ENCODE data around the gene FMO1. TPM values are rescaled to one million over a fixed set of nuclear protein-coding genes. Genes with fewer than 3 reads are reported as not detected.

The FMO1 gene
- total RNA-seq, 4 donors from 2014 or later = 0.77 to 14.1 (median 2.7) TPM

DNA sequence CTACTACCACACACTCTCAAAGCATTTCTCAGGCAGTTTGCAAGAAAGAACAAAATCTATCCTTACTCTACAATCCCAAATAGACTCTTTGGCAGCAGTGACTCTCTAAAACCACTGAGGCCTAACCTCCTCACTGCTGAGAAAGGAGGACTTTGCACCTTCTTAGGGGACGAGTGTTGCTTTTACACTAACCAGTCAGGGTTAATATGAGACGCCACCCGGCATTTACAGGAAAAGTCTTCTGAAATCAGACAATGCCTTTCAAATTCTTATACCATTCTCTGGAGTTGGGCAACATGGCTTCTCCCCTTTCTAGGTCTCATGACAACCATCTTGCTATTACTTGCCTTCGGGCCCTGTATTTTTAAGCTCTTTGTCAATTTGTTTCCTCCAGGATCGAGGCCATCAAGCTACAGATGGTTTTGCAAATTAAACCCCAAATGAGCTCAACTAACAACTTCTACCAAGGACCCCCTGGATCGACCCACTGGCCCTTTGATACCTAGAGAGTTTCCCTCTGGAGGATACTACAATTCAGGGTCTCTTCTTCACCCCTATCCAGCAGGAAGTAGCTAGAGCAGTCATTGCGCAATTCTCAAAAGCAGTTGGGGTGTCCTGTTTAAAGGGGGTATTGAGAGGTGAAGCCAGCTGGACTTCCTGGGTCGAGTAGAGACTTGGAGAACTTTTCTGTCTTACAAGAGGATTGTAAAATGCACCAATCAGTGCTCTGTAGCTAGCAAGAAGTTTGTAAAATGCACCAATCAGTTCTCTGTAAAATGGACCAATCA, 63.7 kb downstream of the FMO1 start:
- Histone ChIP-seq H3K4me1 (no peaks in the 10 kb centered on the region), H3K27ac (no peak overlapping the region), H3K4me3 (no peak overlapping the region), H3K9me3 (no peaks in the 10 kb centered on the region), H3K27me3 (no peaks in the 10 kb centered on the region), H3K36me3 (no peaks in the 10 kb centered on the region)
- no peak for DNase-seq
- TF ChIP-seq POLR2A (IDR thresholded peaks at IDR 0.05) (no peak), CTCF (IDR thresholded peaks at IDR 0.05) (no peak)
- intact Hi-C loops (cut with DNase I; ENCODE audit: low total_unique reads) = no loop called here

- H3K27ac ChIP-seq = peak overlapping the region; percentile 70 to 73
- no peaks in the 10 kb centered on the region for H3K4me1 ChIP-seq
- H3K36me3 ChIP-seq = no peaks in the 10 kb centered on the region
- intact Hi-C loops (cut with DNase I; ENCODE audit: low total_unique reads) = no loop called here
- TF ChIP-seq POLR2A (IDR thresholded peaks at IDR 0.05) = no peak
- no peaks in the 10 kb centered on the region for H3K9me3 ChIP-seq
- H3K4me3 ChIP-seq = no peak overlapping the region
- H3K27me3 ChIP-seq = no peaks in the 10 kb centered on the region
- DNase-seq = no peak
These were observed 65.1 kb downstream of the FMO1 start for GRCh38 chr1:171313319-171313834.

DNA sequence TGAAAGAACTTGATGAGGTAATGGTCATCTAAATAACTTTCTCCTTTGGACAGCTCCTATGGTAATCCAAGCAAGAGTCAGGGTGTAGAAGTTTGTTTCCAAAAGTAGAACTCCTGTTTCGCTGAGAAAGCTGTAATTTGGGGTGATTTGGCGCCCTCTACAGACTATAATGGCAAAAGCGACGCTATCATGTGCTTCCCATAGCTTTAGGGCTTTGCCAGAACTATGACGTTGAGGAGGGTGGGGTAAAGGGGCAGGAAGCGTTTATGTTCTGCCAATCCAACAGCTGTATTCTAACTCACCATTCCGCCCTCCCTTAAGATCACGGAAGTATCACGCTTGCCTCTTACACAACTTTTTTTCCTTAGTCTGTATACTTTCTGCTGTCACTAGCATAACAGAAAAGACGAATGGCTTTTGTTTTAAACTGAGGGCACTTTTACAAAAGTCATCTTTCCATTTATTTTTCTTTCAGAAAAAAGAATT, 65.6 kb downstream of the FMO1 start, which contains the start of gene FMO4:
Gene FMO4, plus strand, starts transcription at position 349 of the 486 bp plus-strand sequence. CDS start 5,643 bp downstream, outside the sequence.
- intact Hi-C loops (cut with DNase I; ENCODE audit: low total_unique reads) = no loop called here
- H3K27ac ChIP-seq = peak within 1 kb of the TSS; percentile 70 to 75
- no peaks in the 10 kb centered on the region for H3K9me3 ChIP-seq
- peak; percentile 90 to 96 for DNase-seq
- H3K4me1 ChIP-seq = no peaks in the 10 kb centered on the region
- peak; percentile 70 to 89 (median 86) for TF ChIP-seq CTCF (IDR thresholded peaks at IDR 0.05)
- TF ChIP-seq POLR2A (IDR thresholded peaks at IDR 0.05) = peak; percentile 27 to 47
- no peaks in the 10 kb centered on the region for H3K36me3 ChIP-seq
- no peaks in the 10 kb centered on the region for H3K27me3 ChIP-seq
- peak within 1 kb of the TSS; percentile 4 to 28 for H3K4me3 ChIP-seq

GRCh38 chr1:171329251-171329650, 81.0 kb downstream of the FMO1 start:
- no peak overlapping the region for H3K4me3 ChIP-seq
- no peaks in the 10 kb centered on the region for H3K36me3 ChIP-seq
- TF ChIP-seq CTCF (IDR thresholded peaks at IDR 0.05) = no peak
- TF ChIP-seq POLR2A (IDR thresholded peaks at IDR 0.05) = no peak
- H3K9me3 ChIP-seq = no peaks in the 10 kb centered on the region
- no peaks in the 10 kb centered on the region for H3K4me1 ChIP-seq
- no peak overlapping the region for H3K27ac ChIP-seq
- no peak for DNase-seq
- no peaks in the 10 kb centered on the region for H3K27me3 ChIP-seq
- intact Hi-C loops (cut with DNase I; ENCODE audit: low total_unique reads) = no loop called here

- Histone ChIP-seq H3K4me1 (no peaks in the 10 kb centered on the region), H3K36me3 (no peaks in the 10 kb centered on the region), H3K27me3 (no peaks in the 10 kb centered on the region), H3K9me3 (no peaks in the 10 kb centered on the region), H3K4me3 (no peak overlapping the region), H3K27ac (no peak overlapping the region)
- intact Hi-C loops (cut with DNase I; ENCODE audit: low total_unique reads) = no loop called here
- no peak for TF ChIP-seq CTCF (IDR thresholded peaks at IDR 0.05)
- TF ChIP-seq POLR2A (IDR thresholded peaks at IDR 0.05) = no peak
- no peak for DNase-seq
These were observed 85.8 kb downstream of the FMO1 start for GRCh38 chr1:171334024-171334640.

Small RNA genes lying within 50 kb of the gene (small RNA-seq; reads per million reads assigned to genes)
- gene RF00019 = not detected

Other genes starting within 250 kb of the FMO1 start
- 10 to 100 TPM in 1 of 4 donors, 1 to 10 TPM in 1, under 1 TPM in 2; 0.14 to 30.9 (median 1.1) TPM for gene FMO3, start 157.6 kb upstream of the FMO1 start, total RNA-seq
- gene FMO2, start 63.2 kb upstream of the FMO1 start, total RNA-seq = 10 to 100 TPM in 3 of 4 donors, 1 to 10 TPM in 1; 1.9 to 74.4 (median 29.4) TPM
- 10 to 100 TPM in 1 of 4 donors, 1 to 10 TPM in 2, not detected in 1; 1.8 to 10.7 (median 4.0) TPM for gene FMO4, start 65.7 kb downstream of the FMO1 start, total RNA-seq
- 100 to 1,000 TPM in 1 of 4 donors, 10 to 100 TPM in 3; 32.1 to 210 (median 76.1) TPM for gene PRRC2C, start 237.0 kb downstream of the FMO1 start, total RNA-seq

Measured in uterus (tissue), 4 donors.